HL-60 (cell line): Measurements from ENCODE around the gene GALNT15.

Experiments
- DNase-seq, 2 experiments: peaks; one replicate each; pipeline ENCODE4 v3.0.0-alpha.2; 2010 to 2020; ENCODE audit warnings: low read depth in 1 of 2, low spot score in 1 of 2
- H3K27ac ChIP-seq: fragments of 250-450 bp; sonication (Bioruptor Pico); replicated peaks from 2 replicates; pipeline ENCODE4 v1.5.1; 2020; ENCODE audit warnings: mild to moderate bottlenecking, moderate library complexity
- H3K27me3 ChIP-seq: fragments of 250-450 bp; sonication (Bioruptor Pico); 2 replicates; pipeline ENCODE4 v1.5.1; 2021; ENCODE audit warnings: mild to moderate bottlenecking, moderate library complexity; ENCODE audit not compliant: insufficient read depth, poor library complexity, severe bottlenecking
- H3K4me3 ChIP-seq: replicated peaks from 2 replicates; pipeline ENCODE4 v1.5.1; 2011; ENCODE audit warnings: mild to moderate bottlenecking, control low read depth, low read length; ENCODE audit not compliant: insufficient read depth
- CTCF ChIP-seq: IDR thresholded peaks from one replicate; pipeline ENCODE4 v1.5.1; 2011; ENCODE audit warnings: low read length, control low read depth, inconsistent platforms; ENCODE audit not compliant: insufficient read depth
- GABPA ChIP-seq: IDR thresholded peaks from 2 replicates; pipeline ENCODE4 v1.6.1; 2012; ENCODE audit warnings: low read depth
- POLR2AphosphoS5 ChIP-seq: IDR thresholded peaks from 2 replicates; pipeline ENCODE4 v1.6.1; 2012; ENCODE audit warnings: low read depth
- SPI1 ChIP-seq: IDR thresholded peaks from 2 replicates; pipeline ENCODE4 v1.6.1; 2012; ENCODE audit warnings: low read depth, mild to moderate bottlenecking, borderline replicate concordance
- TF ChIP-seq, protein P1 (sequence below): IDR thresholded peaks from 2 replicates; pipeline ENCODE4 v1.6.1; 2012; ENCODE audit warnings: low read depth; ENCODE audit not compliant: insufficient replicate concordance

The GALNT15 gene

GRCh38 chr3:16211176-16211904 lies 36.9 kb downstream of the GALNT15 start:
- no peaks in the 10 kb centered on the region for H3K27me3 ChIP-seq
- no peak overlapping the region for H3K27ac ChIP-seq
- TF ChIP-seq CTCF (no peak), GABPA (no peak), SPI1 (no peak), POLR2AphosphoS5 (no peak)
- TF ChIP-seq, protein P1, sequence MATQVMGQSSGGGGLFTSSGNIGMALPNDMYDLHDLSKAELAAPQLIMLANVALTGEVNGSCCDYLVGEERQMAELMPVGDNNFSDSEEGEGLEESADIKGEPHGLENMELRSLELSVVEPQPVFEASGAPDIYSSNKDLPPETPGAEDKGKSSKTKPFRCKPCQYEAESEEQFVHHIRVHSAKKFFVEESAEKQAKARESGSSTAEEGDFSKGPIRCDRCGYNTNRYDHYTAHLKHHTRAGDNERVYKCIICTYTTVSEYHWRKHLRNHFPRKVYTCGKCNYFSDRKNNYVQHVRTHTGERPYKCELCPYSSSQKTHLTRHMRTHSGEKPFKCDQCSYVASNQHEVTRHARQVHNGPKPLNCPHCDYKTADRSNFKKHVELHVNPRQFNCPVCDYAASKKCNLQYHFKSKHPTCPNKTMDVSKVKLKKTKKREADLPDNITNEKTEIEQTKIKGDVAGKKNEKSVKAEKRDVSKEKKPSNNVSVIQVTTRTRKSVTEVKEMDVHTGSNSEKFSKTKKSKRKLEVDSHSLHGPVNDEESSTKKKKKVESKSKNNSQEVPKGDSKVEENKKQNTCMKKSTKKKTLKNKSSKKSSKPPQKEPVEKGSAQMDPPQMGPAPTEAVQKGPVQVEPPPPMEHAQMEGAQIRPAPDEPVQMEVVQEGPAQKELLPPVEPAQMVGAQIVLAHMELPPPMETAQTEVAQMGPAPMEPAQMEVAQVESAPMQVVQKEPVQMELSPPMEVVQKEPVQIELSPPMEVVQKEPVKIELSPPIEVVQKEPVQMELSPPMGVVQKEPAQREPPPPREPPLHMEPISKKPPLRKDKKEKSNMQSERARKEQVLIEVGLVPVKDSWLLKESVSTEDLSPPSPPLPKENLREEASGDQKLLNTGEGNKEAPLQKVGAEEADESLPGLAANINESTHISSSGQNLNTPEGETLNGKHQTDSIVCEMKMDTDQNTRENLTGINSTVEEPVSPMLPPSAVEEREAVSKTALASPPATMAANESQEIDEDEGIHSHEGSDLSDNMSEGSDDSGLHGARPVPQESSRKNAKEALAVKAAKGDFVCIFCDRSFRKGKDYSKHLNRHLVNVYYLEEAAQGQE = no peak
- H3K4me3 ChIP-seq = no peak overlapping the region
- DNase-seq = no peak

DNA sequence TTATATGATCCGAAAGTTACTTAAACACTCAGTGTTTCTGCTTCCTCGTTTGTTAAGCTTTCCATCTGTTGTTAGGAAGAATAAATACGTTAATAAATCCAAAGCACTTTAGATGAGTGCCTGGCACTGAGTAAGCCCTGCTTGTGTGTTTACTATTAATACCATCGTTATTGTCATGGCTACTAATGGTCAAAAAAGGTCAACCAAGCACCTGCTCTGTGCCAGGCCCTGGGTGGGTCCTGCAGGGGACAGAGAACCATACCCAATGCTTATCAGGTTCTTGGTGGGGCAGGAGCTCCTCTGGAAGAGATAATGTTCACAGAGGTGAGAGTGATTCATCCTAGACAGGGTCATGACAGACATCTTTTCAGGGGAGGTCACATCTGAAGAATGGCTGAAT lies 39.9 kb downstream of the GALNT15 start:
- no peak for DNase-seq
- no peaks in the 10 kb centered on the region for H3K27me3 ChIP-seq
- H3K4me3 ChIP-seq = no peak overlapping the region
- TF ChIP-seq GABPA (no peak), SPI1 (no peak), POLR2AphosphoS5 (no peak), CTCF (no peak)
- TF ChIP-seq, protein P1 = no peak
- no peak overlapping the region for H3K27ac ChIP-seq

GRCh38 chr3:16216373-16216935 lies 42.0 kb downstream of the GALNT15 start:
- Histone ChIP-seq H3K27me3 (no peaks in the 10 kb centered on the region), H3K27ac (no peak overlapping the region), H3K4me3 (no peak overlapping the region)
- DNase-seq = no peak
- TF ChIP-seq SPI1 (no peak), CTCF (no peak), GABPA (no peak), POLR2AphosphoS5 (no peak)
- TF ChIP-seq, protein P1 = no peak
